GM18498 (cell line): Measurements from ENCODE around the gene CPN1.

ENCODE experiments used
- ATAC-seq: cut with Tn5 transposase; IDR thresholded peaks from one replicate; pipeline ENCODE4 v1.9.1; 2021; ENCODE audit warnings: mild to moderate bottlenecking, moderate library complexity; ENCODE audit not compliant: unreplicated experiment

The CPN1 gene

DNA sequence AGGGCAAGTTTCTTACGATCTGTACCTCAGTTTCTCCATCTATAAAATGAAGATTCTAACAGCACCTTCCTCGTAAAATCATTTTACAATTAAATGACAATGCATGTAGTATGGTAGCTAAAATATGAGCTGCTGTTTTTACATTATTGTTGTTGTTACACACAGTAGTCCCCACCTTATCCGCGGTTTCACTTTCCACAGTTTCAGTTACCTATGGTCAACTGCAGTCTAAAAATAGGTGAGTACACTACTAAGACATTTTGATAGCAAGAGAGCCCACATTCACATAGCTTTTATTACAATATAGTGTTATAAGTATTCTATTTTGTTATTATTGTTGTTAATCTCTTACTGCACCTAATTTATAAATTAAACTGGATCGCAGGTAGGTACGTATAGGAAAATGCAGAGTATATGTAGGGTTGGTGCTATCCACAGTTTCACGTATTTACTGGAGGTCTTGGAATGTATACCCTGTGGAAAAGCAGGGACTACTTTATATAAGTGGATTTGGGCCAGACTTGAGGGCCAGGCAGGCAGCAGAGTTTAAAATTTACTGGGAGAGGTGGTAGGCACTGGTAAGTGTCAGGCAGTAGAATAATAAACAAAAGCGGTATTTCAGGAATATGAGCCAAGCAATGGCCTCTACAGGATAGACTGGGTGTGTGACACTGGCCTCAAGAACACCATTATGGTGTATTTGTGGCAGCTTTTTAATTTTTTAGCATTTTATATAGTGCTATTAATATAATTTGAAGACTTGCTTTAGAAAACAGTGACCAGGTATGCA, 82.2 kb downstream of the CPN1 start:
- no peak for ATAC-seq

DNA sequence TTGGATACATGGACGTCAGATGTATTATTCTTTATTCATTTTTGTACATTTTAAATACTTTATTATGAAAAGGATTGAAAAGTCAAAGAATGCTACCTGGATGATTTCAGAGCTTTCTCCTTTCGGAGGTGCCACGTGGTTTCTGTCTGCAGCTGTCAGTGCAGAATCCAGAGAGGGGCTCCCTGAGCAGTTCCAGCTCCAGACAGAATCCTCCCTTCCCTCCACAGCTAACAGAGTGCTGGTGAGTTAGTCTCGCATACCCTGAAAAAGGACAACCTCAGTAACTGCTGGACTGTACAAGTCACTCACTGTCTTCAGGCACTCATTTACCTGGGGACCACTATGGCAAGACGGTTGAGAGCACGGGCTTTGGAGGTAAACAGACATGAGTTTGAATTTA, 82.8 kb downstream of the CPN1 start:
- no peak for ATAC-seq

DNA sequence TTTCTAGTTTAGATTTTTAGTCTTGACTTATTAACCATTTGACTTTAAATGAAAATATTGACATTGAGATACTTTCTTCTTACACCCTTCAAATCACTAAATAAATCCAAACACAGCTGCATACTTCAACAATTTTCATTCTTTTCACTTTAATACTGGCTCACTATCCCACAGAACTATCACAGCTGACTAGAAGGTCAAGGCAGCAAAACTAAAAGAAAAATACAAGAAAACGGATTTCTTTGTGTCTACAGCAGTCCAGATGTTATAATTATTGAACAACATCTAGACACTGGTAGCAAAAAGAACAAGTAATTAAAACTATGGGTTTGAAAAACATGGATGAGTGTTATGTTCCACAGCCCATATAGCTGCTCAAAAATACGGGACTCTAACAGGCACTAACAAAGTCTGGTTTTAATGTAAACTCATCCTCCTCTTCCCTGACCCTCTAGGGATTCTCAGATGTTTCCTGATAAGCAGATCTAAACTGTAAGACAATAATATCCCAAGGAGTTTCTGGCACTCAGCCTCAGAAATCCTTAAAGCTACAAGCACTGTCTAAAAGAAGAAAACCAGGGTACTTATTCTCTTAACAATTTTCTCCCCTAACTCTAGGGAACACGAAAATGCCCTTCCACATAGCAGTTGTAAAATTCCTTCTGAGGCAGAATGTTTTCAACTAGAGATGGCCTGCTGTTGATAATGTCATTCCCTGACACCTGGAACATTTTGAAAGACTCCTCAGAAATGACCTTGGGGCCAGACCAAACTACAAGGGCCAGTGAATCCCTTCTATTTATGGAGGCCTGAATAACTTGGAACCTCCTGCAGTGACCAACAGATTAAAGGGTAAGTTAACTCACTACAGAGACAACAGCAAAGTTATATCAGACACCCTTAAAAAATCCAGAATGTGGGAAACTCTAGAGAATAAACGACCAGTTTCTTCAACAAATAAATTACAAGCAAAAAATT, 84.7 kb downstream of the CPN1 start:
- no peak for ATAC-seq

DNA sequence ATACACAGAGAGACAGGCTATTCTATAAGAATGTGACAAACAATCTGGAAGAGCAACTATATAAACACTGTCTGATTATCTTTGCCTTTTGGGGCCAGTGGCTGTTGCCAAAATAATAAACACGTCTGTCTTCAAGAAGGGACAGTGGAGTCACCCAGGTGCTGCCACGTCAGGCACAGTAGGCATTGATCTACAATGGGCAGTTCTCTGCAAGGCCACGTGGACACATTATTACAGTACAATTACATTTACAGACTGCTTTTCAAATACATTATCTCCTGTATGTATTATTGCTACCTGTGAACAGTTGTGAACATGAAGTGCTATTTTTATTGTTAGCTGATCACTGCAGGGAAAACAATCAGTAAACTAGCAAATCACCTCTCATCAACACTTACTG, 86.0 kb downstream of the CPN1 start:
- ATAC-seq = no peak

DNA sequence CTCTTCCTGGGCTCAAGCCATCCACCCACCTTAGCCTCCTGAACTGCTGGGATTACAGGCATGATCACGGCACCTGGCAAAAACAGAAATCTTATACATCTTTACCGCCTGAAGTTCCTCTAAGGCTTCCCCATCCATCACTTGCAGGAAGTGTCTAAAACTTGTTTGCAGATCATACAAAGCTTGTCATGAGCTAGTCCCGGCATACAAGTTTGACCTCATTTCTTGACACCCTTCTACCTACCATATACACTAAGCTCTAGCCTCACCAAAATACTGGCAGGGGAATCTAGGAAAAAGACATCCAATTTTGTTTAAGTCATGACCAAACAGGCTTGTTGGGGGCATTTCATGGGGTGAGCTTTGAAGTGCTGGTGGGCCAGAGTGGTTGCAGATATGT, 86.4 kb downstream of the CPN1 start:
- no peak for ATAC-seq

DNA sequence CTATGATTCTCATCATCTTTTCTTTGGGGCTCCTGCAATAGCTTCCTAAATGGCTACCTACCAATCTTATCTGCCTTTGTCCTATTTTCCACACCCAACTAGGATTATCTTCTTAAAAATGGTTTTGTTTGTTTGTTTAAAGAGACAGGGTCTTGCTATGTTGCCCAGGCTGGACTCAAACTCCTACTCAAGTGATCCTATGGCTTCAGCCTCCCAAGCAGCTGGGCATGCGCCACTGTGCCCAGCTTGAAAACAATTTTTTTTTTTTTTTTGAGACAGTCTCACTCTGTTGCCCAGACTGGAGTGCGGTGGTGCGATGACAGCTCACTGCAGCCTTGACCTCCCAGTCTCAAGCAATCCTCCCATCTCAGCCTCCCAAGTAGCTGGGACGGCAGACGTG, 86.9 kb downstream of the CPN1 start:
- no peak for ATAC-seq

DNA sequence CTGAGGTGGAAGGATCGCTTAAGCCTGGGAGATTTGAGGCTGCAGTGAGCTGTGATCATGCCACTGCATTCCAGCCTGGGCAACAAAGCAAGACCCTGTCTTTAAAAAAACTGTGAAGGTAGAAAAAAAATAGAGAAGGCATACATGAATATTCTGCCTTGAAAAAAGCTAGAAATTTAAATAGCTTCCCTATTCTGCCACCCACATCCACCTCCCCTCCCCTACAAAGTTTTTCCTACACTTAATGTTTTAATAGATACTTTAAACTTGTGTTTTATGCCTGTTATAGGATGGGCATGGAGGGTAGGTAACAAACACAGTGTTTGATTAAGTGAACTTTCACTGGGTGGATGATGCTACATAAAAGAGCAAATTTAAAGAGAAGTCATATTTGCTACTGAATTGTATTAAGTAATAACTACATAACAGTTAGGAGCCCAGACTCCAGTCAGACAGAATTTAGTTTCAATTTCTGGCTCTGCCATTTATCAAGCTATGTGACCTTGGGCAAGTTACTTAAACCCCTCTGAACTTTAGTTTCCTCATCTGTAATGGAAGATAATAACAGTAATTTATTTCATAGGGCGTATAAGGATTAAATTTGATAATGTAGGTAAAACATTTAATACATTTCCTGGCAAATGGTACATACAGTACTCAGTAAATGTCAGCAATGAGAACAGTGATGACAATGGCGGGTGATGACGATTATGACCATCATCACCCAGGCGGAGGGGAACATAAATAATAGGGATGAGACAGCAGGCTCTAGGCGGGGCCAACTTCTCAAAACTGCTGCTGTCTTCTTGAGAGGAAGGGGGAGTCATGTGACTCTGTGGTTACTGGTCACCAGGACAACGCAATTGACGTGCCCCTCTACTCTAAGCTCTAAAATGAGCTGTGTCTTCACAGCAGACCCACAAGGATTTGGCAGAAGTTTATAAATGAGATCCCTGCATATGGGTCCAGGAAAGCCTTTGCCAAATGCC, 87.7 kb downstream of the CPN1 start:
- peak; percentile 90 for ATAC-seq
